ENCODE data around the gene TNS2. TPM values are rescaled to one million over a fixed set of nuclear protein-coding genes. Genes with fewer than 3 reads are reported as not detected.

TNS2 gene
- total and polyA plus RNA-seq, 2 of the 13 experiments (the other 11 are each of a cell fraction or from before 2014, with no cell fraction given), result 8.9 to 20.4 TPM

DNA sequence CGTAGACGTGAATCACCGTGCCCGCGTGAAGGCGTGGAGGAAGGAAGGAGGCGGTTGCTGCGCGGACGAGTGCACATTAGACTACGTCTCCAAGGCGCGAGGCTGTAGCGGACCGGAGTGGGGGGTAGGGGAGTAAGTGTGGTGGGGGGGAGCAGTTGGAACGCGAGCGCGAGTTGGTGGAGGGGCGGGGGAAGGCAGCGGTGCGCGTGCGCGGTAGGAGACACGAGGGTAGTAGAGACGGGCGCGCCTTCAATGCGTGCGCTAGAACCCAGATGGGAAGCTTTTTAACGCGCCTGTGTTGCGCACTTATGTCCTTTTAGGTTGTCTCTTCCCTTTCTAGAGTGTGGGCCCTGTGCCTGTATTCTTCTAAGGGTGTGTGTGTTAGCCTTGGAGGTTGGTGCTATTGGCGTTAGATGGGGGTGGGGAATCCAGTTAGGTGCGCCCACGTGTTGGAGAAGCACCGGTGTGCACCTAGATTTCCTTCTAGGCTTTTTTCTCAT, 43.0 kb upstream of the TNS2 start (continued):
- TF ChIP-seq, protein P1, sequence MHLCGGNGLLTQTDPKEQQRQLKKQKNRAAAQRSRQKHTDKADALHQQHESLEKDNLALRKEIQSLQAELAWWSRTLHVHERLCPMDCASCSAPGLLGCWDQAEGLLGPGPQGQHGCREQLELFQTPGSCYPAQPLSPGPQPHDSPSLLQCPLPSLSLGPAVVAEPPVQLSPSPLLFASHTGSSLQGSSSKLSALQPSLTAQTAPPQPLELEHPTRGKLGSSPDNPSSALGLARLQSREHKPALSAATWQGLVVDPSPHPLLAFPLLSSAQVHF (CRISPR knock-in tag; IDR thresholded peaks at IDR 0.05), result 0 out of 2 replicates have a peak, but pooled peaks have one; percentile 50
- no peak for TF ChIP-seq SIX1 (CRISPR knock-in tag; IDR thresholded peaks at IDR 0.05; ENCODE audit: borderline replicate concordance)
- TF ChIP-seq, protein P2, sequence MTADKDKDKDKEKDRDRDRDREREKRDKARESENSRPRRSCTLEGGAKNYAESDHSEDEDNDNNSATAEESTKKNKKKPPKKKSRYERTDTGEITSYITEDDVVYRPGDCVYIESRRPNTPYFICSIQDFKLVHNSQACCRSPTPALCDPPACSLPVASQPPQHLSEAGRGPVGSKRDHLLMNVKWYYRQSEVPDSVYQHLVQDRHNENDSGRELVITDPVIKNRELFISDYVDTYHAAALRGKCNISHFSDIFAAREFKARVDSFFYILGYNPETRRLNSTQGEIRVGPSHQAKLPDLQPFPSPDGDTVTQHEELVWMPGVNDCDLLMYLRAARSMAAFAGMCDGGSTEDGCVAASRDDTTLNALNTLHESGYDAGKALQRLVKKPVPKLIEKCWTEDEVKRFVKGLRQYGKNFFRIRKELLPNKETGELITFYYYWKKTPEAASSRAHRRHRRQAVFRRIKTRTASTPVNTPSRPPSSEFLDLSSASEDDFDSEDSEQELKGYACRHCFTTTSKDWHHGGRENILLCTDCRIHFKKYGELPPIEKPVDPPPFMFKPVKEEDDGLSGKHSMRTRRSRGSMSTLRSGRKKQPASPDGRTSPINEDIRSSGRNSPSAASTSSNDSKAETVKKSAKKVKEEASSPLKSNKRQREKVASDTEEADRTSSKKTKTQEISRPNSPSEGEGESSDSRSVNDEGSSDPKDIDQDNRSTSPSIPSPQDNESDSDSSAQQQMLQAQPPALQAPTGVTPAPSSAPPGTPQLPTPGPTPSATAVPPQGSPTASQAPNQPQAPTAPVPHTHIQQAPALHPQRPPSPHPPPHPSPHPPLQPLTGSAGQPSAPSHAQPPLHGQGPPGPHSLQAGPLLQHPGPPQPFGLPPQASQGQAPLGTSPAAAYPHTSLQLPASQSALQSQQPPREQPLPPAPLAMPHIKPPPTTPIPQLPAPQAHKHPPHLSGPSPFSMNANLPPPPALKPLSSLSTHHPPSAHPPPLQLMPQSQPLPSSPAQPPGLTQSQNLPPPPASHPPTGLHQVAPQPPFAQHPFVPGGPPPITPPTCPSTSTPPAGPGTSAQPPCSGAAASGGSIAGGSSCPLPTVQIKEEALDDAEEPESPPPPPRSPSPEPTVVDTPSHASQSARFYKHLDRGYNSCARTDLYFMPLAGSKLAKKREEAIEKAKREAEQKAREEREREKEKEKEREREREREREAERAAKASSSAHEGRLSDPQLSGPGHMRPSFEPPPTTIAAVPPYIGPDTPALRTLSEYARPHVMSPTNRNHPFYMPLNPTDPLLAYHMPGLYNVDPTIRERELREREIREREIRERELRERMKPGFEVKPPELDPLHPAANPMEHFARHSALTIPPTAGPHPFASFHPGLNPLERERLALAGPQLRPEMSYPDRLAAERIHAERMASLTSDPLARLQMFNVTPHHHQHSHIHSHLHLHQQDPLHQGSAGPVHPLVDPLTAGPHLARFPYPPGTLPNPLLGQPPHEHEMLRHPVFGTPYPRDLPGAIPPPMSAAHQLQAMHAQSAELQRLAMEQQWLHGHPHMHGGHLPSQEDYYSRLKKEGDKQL (CRISPR knock-in tag; IDR thresholded peaks at IDR 0.05; ENCODE audit: low read depth), result no peak
- no peak for TF ChIP-seq KLF6 (CRISPR knock-in tag; IDR thresholded peaks at IDR 0.05)
- TF ChIP-seq, protein P3, sequence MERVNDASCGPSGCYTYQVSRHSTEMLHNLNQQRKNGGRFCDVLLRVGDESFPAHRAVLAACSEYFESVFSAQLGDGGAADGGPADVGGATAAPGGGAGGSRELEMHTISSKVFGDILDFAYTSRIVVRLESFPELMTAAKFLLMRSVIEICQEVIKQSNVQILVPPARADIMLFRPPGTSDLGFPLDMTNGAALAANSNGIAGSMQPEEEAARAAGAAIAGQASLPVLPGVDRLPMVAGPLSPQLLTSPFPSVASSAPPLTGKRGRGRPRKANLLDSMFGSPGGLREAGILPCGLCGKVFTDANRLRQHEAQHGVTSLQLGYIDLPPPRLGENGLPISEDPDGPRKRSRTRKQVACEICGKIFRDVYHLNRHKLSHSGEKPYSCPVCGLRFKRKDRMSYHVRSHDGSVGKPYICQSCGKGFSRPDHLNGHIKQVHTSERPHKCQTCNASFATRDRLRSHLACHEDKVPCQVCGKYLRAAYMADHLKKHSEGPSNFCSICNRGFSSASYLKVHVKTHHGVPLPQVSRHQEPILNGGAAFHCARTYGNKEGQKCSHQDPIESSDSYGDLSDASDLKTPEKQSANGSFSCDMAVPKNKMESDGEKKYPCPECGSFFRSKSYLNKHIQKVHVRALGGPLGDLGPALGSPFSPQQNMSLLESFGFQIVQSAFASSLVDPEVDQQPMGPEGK (CRISPR knock-in tag; IDR thresholded peaks at IDR 0.05), result peak; percentile 33; the same call in 1 of the 2 replicates
- no peak for TF ChIP-seq ZNF17 (CRISPR knock-in tag; IDR thresholded peaks at IDR 0.05)
- TF ChIP-seq TBL1XR1 (IDR thresholded peaks at IDR 0.05; ENCODE audit: borderline replicate concordance, low read length, partially characterized antibody), result no peak
- TF ChIP-seq ZNF431 (CRISPR knock-in tag; IDR thresholded peaks at IDR 0.05; ENCODE audit: borderline replicate concordance, low read depth), result 0 out of 2 replicates have a peak, but pooled peaks have one; percentile 20
- TF ChIP-seq MAFG (CRISPR knock-in tag; IDR thresholded peaks at IDR 0.05), result no peak
- TF ChIP-seq JUND (CRISPR knock-in tag; IDR thresholded peaks at IDR 0.05), result no peak
- TF ChIP-seq, protein P4, sequence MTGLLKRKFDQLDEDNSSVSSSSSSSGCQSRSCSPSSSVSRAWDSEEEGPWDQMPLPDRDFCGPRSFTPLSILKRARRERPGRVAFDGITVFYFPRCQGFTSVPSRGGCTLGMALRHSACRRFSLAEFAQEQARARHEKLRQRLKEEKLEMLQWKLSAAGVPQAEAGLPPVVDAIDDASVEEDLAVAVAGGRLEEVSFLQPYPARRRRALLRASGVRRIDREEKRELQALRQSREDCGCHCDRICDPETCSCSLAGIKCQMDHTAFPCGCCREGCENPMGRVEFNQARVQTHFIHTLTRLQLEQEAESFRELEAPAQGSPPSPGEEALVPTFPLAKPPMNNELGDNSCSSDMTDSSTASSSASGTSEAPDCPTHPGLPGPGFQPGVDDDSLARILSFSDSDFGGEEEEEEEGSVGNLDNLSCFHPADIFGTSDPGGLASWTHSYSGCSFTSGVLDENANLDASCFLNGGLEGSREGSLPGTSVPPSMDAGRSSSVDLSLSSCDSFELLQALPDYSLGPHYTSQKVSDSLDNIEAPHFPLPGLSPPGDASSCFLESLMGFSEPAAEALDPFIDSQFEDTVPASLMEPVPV (CRISPR knock-in tag; IDR thresholded peaks at IDR 0.05), result no peak
- peak; percentile 75 for TF ChIP-seq RBFOX2 (IDR thresholded peaks at IDR 0.05; ENCODE audit: low read depth, low read length)
- TF ChIP-seq YEATS4 (CRISPR knock-in tag; IDR thresholded peaks at IDR 0.05; ENCODE audit: borderline replicate concordance), result peak; percentile 53
- TF ChIP-seq MEIS2 (CRISPR knock-in tag; IDR thresholded peaks at IDR 0.05), result no peak
- TF ChIP-seq, protein P5, sequence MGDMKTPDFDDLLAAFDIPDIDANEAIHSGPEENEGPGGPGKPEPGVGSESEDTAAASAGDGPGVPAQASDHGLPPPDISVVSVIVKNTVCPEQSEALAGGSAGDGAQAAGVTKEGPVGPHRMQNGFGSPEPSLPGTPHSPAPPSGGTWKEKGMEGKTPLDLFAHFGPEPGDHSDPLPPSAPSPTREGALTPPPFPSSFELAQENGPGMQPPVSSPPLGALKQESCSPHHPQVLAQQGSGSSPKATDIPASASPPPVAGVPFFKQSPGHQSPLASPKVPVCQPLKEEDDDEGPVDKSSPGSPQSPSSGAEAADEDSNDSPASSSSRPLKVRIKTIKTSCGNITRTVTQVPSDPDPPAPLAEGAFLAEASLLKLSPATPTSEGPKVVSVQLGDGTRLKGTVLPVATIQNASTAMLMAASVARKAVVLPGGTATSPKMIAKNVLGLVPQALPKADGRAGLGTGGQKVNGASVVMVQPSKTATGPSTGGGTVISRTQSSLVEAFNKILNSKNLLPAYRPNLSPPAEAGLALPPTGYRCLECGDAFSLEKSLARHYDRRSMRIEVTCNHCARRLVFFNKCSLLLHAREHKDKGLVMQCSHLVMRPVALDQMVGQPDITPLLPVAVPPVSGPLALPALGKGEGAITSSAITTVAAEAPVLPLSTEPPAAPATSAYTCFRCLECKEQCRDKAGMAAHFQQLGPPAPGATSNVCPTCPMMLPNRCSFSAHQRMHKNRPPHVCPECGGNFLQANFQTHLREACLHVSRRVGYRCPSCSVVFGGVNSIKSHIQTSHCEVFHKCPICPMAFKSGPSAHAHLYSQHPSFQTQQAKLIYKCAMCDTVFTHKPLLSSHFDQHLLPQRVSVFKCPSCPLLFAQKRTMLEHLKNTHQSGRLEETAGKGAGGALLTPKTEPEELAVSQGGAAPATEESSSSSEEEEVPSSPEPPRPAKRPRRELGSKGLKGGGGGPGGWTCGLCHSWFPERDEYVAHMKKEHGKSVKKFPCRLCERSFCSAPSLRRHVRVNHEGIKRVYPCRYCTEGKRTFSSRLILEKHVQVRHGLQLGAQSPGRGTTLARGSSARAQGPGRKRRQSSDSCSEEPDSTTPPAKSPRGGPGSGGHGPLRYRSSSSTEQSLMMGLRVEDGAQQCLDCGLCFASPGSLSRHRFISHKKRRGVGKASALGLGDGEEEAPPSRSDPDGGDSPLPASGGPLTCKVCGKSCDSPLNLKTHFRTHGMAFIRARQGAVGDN (CRISPR knock-in tag; IDR thresholded peaks at IDR 0.05), result peak; percentile 45

Measured in HepG2 (cell line).